GM19463 (cell line): Measurements from ENCODE around the gene ZFP36L1.

ENCODE experiments used
- ATAC-seq: cut with Tn5 transposase; IDR thresholded peaks from one replicate; pipeline ENCODE4 v1.9.1; 2021; ENCODE audit warnings: mild to moderate bottlenecking, moderate library complexity; ENCODE audit not compliant: unreplicated experiment

Gene ZFP36L1

GRCh38 chr14:68741839-68742470 is 50.9 kb downstream of the ZFP36L1 start:
- ATAC-seq, result peak; percentile 79

GRCh38 chr14:68741477-68741791 is 51.4 kb downstream of the ZFP36L1 start:
- ATAC-seq, result no peak

GRCh38 chr14:68740788-68741476 is 51.9 kb downstream of the ZFP36L1 start:
- ATAC-seq, result no peak

DNA sequence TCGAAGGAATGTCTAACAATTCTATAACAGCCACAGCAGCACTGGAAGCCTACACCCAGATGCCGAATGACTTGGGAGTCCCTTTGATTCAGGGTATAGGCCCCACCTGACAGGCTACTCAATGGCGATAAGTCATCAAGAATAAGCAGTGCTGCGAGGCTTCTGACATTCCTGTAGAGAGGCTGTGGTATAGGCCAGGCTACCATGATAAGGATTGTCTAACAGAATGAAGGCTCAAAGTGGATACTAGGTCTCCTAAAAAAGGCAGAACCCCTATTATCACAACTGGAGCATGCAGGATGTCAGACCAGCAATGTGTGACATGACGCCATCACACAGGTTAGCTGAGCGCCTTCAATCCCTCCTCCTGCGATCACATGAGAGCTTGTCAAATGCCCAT is 53.2 kb downstream of the ZFP36L1 start:
- ATAC-seq, result no peak

- ATAC-seq, result no peak
These were observed 54.3 kb downstream of the ZFP36L1 start for GRCh38 chr14:68738559-68738958.
